Measurements from ENCODE around the gene TNFRSF14. TPM values are rescaled to one million over a fixed set of nuclear protein-coding genes. Genes with fewer than 3 reads are reported as not detected.

TNFRSF14 gene
- total RNA-seq, 1 donor from 2014 or later: 8.5 TPM

- DNase-seq (ENCODE audit: extremely low spot score, unreplicated experiment): no peak
- H3K4me3 Mint-ChIP-seq: no peak overlapping the region
- H3K27me3 Mint-ChIP-seq: no peaks in the 10 kb centered on the region
- H3K36me3 Mint-ChIP-seq: no peaks in the 10 kb centered on the region
- no peaks in the 10 kb centered on the region for H3K9me3 Mint-ChIP-seq
- no peaks in the 10 kb centered on the region for H3K4me1 Mint-ChIP-seq (ENCODE audit: unreplicated experiment)
- no peak overlapping the region for H3K27ac Mint-ChIP-seq
- TF ChIP-seq, protein P1, sequence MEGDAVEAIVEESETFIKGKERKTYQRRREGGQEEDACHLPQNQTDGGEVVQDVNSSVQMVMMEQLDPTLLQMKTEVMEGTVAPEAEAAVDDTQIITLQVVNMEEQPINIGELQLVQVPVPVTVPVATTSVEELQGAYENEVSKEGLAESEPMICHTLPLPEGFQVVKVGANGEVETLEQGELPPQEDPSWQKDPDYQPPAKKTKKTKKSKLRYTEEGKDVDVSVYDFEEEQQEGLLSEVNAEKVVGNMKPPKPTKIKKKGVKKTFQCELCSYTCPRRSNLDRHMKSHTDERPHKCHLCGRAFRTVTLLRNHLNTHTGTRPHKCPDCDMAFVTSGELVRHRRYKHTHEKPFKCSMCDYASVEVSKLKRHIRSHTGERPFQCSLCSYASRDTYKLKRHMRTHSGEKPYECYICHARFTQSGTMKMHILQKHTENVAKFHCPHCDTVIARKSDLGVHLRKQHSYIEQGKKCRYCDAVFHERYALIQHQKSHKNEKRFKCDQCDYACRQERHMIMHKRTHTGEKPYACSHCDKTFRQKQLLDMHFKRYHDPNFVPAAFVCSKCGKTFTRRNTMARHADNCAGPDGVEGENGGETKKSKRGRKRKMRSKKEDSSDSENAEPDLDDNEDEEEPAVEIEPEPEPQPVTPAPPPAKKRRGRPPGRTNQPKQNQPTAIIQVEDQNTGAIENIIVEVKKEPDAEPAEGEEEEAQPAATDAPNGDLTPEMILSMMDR (conservative IDR thresholded peaks at IDR 0.05): no peak
Measured at GRCh38 chr1:2515763-2516080, 40.4 kb upstream of the TNFRSF14 start.

- Mint-ChIP-seq H3K36me3 (no peaks in the 10 kb centered on the region), H3K27ac (no peak overlapping the region), H3K9me3 (no peaks in the 10 kb centered on the region), H3K27me3 (no peaks in the 10 kb centered on the region), H3K4me3 (no peak overlapping the region), H3K4me1 (ENCODE audit: unreplicated experiment) (no peaks in the 10 kb centered on the region)
- no peak for DNase-seq (ENCODE audit: extremely low spot score, unreplicated experiment)
- TF ChIP-seq, protein P1 (conservative IDR thresholded peaks at IDR 0.05): no peak
Measured at GRCh38 chr1:2516124-2516523, 40.0 kb upstream of the TNFRSF14 start.

GRCh38 chr1:2516946-2517345, 39.2 kb upstream of the TNFRSF14 start:
- Mint-ChIP-seq H3K27me3 (no peaks in the 10 kb centered on the region), H3K9me3 (no peaks in the 10 kb centered on the region), H3K4me3 (no peak overlapping the region), H3K27ac (no peak overlapping the region), H3K4me1 (ENCODE audit: unreplicated experiment) (no peaks in the 10 kb centered on the region), H3K36me3 (no peaks in the 10 kb centered on the region)
- TF ChIP-seq, protein P1 (conservative IDR thresholded peaks at IDR 0.05): no peak
- DNase-seq (ENCODE audit: extremely low spot score, unreplicated experiment): no peak

DNA sequence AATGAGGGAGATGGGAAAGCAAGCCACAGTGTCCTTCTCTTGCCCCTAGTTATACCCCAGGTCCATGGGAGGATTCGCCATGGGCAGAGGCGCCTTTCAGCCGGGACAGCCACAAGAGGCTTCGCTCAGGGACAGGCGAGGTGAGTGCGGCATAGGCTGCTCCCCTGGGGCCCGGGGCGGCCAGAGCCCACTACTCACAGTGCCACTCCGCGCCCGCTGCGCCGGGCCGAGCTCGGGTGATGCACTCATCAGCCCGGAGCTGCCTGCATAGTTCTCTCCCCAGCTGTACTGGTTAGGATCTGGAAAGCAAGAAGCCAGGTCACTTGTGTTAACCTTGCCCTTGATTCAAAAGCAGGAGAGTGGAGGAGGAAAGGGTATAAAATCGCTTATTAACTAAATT, 38.2 kb upstream of the TNFRSF14 start:
- Mint-ChIP-seq H3K27ac (no peak overlapping the region), H3K9me3 (no peaks in the 10 kb centered on the region), H3K36me3 (no peaks in the 10 kb centered on the region), H3K4me1 (ENCODE audit: unreplicated experiment) (no peaks in the 10 kb centered on the region), H3K4me3 (no peak overlapping the region), H3K27me3 (no peaks in the 10 kb centered on the region)
- TF ChIP-seq, protein P1 (conservative IDR thresholded peaks at IDR 0.05): no peak
- DNase-seq (ENCODE audit: extremely low spot score, unreplicated experiment): no peak

GRCh38 chr1:2518528-2518927, 37.6 kb upstream of the TNFRSF14 start:
- Mint-ChIP-seq H3K27me3 (no peaks in the 10 kb centered on the region), H3K36me3 (no peaks in the 10 kb centered on the region), H3K4me1 (ENCODE audit: unreplicated experiment) (no peaks in the 10 kb centered on the region), H3K27ac (no peak overlapping the region), H3K9me3 (no peaks in the 10 kb centered on the region), H3K4me3 (no peak overlapping the region)
- TF ChIP-seq, protein P1 (conservative IDR thresholded peaks at IDR 0.05): no peak
- DNase-seq (ENCODE audit: extremely low spot score, unreplicated experiment): no peak

GRCh38 chr1:2519029-2519685, 37.0 kb upstream of the TNFRSF14 start:
- TF ChIP-seq, protein P1 (conservative IDR thresholded peaks at IDR 0.05): no peak
- no peak for DNase-seq (ENCODE audit: extremely low spot score, unreplicated experiment)
- no peak overlapping the region for H3K27ac Mint-ChIP-seq
- no peaks in the 10 kb centered on the region for H3K9me3 Mint-ChIP-seq
- no peaks in the 10 kb centered on the region for H3K27me3 Mint-ChIP-seq
- no peak overlapping the region for H3K4me3 Mint-ChIP-seq
- H3K36me3 Mint-ChIP-seq: no peaks in the 10 kb centered on the region
- H3K4me1 Mint-ChIP-seq (ENCODE audit: unreplicated experiment): peaks cover 4% of the 10 kb centered on the region
